Measurements from ENCODE around the gene CCNT1.
"Not testable (repeated sequence)": the region's sequence is repeated elsewhere in the genome, so short reads cannot be mapped to it uniquely, and the experiment has no call there.

CCNT1 gene

GRCh38 chr12:48716493-48717251 is at the start of gene CCNT1:
CCNT1 (minus strand) TSS chr12:48716707; CDS start chr12:48716675, 32 bp downstream.
- DNase-seq = peak; percentile 100

- DNase-seq = peak; percentile 72 to 75 (median 75)
Observed at GRCh38 chr12:48765753-48766162, 49.3 kb upstream of the CCNT1 start.

GRCh38 chr12:48764521-48764920 is 48.0 kb upstream of the CCNT1 start:
- no peak for DNase-seq

GRCh38 chr12:48758737-48759136 is 42.2 kb upstream of the CCNT1 start:
- DNase-seq = no peak

GRCh38 chr12:48758186-48758585 is 41.7 kb upstream of the CCNT1 start:
- no peak for DNase-seq

GRCh38 chr12:48750769-48751356 is 34.4 kb upstream of the CCNT1 start:
- no peak for DNase-seq

- no peak for DNase-seq
Observed at GRCh38 chr12:48750215-48750614, 33.7 kb upstream of the CCNT1 start.

GRCh38 chr12:48744251-48745008 is 27.9 kb upstream of the CCNT1 start:
- no peak for DNase-seq

GRCh38 chr12:48739618-48740269 is 23.2 kb upstream of the CCNT1 start:
- peak in 1 of 3 donors; percentile 12 for DNase-seq

GRCh38 chr12:48736456-48736855 is 19.9 kb upstream of the CCNT1 start:
- no peak for DNase-seq

GRCh38 chr12:48728807-48729206 is 12.3 kb upstream of the CCNT1 start:
- no peak for DNase-seq

- not testable (repeated sequence) for DNase-seq
Observed at GRCh38 chr12:48720737-48721136, 4.2 kb upstream of the CCNT1 start.

- DNase-seq = not testable (repeated sequence)
Observed at GRCh38 chr12:48720171-48720570, 3.7 kb upstream of the CCNT1 start.

- DNase-seq = not testable (repeated sequence)
Observed at GRCh38 chr12:48719002-48719401, 2.5 kb upstream of the CCNT1 start.

GRCh38 chr12:48717252-48717695 is 767 bp upstream of the CCNT1 start:
- DNase-seq = peak in 2 of 3 donors; percentile 11 to 14

- no peak for DNase-seq
Observed at GRCh38 chr12:48716168-48716492, 377 bp downstream of the CCNT1 start.

GRCh38 chr12:48712209-48712608 is 4.3 kb downstream of the CCNT1 start:
- no peak for DNase-seq

GRCh38 chr12:48698822-48699221 is 17.7 kb downstream of the CCNT1 start:
- not testable (repeated sequence) for DNase-seq

- DNase-seq = no peak
Observed at GRCh38 chr12:48696626-48697025, 19.9 kb downstream of the CCNT1 start.

- no peak for DNase-seq
Observed at GRCh38 chr12:48695859-48696258, 20.6 kb downstream of the CCNT1 start.

GRCh38 chr12:48694038-48694437 is 22.5 kb downstream of the CCNT1 start:
- DNase-seq = no peak

GRCh38 chr12:48693572-48693971 is 22.9 kb downstream of the CCNT1 start:
- no peak for DNase-seq

- no peak for DNase-seq
Observed at GRCh38 chr12:48691826-48692487, 24.6 kb downstream of the CCNT1 start.

Measured in suppressor macrophage treated with lipopolysaccharide for 1 hour (primary cell).